ENCODE results near the gene NTN3. TPM values are rescaled to one million over a fixed set of nuclear protein-coding genes. Genes with fewer than 3 reads are reported as not detected.
A peak's percentile ranks its signal among the peaks of the same experiment; 100 is the strongest.

NTN3 gene

DNA sequence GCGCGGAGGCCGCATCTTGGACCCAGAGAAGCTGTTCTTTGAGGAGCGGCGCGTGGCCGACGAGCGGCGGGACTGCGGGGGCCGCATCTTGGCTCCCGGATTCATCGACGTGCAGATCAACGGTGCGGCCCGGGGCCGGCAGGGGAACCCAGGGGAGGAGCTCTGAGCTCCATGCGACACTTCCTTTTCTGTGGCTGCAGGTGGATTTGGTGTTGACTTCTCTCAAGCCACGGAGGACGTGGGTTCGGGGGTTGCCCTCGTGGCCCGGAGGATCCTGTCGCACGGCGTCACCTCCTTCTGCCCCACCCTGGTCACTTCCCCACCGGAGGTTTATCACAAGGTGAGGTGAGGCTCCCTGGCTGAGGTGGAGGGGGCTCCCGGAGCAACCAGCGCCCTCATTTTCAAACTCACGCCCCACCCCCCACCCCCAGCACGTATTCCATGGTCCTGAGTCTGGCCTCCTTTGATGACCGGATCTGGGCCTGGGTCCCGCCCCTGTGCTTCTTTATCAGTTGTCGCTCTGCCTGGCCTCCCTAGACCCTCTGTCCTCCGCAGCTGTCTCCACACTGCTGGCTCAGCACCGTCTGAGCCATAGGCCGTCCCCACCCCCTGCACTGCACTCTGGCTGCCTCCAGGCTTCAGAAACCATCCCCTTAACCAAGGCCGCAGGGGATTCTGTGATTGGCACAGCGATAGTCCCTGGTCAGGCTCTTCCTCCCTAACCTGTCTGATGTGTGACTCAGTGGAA lies 49.9 kb downstream of the NTN3 start:
- peaks cover 3 to 7% of the 10 kb centered on the region in 2 donors for H3K4me1 ChIP-seq (ENCODE audit: control insufficient read depth in 2 of 2, insufficient read depth in 1 of 2, low read depth in 1 of 2, low read length in 2 of 2)
- H3K23ac ChIP-seq (ENCODE audit: low read depth, low read length, poor library complexity), result peak overlapping the region; percentile 80
- no peak overlapping the region for H4K91ac ChIP-seq (ENCODE audit: low read depth, low read length, poor library complexity)
- no peak overlapping the region for H2BK5ac ChIP-seq (ENCODE audit: low read length)
- peak overlapping the region; percentile 86 for H3K4me2 ChIP-seq (ENCODE audit: insufficient read depth, low read length, poor library complexity, severe bottlenecking)
- no peak overlapping the region for H2BK15ac ChIP-seq (ENCODE audit: low read length)
- no peaks in the 10 kb centered on the region for H3K9me3 ChIP-seq (replicated peaks in 1 of 2; ENCODE audit: control insufficient read depth in 2 of 2, insufficient read depth in 1 of 2, low read depth in 1 of 2, low read length in 2 of 2)
- peaks cover 31% of the 10 kb centered on the region for H3K79me1 ChIP-seq (ENCODE audit: low read depth, low read length)
- peak overlapping the region; percentile 45 for H2AFZ ChIP-seq (ENCODE audit: low read length)
- H3K4me3 ChIP-seq (ENCODE audit: low read length in 2 of 2), result peak overlapping the region; percentile 67 to 78
- H3K27me3 ChIP-seq (ENCODE audit: control insufficient read depth in 3 of 3, insufficient read depth in 3 of 3, low read depth in 1 of 3, low read length in 3 of 3), result no peaks in the 10 kb centered on the region
- H3K27ac ChIP-seq (replicated peaks; ENCODE audit: low read length), result no peak overlapping the region
- peaks cover 15 to 51% of the 10 kb centered on the region in 2 donors for H3K36me3 ChIP-seq (replicated peaks in 1 of 2; ENCODE audit: control insufficient read depth in 2 of 2, insufficient read depth in 2 of 2, low read length in 2 of 2)
- no peak for DNase-seq (ENCODE audit: low spot score)
- H2BK120ac ChIP-seq (ENCODE audit: low read depth, low read length), result no peak overlapping the region
- peak overlapping the region; percentile 38 for H3K14ac ChIP-seq (ENCODE audit: low read length)
- WGBS, 2 donors (ENCODE audit: extremely low coverage in 2 of 2, insufficient read length in 2 of 2, insufficient replicate concordance in 1 of 2), result no CpG with 5 or more reads among the region's 41 CpGs
- H2BK12ac ChIP-seq (ENCODE audit: low read length), result no peak overlapping the region
- peak overlapping the region; percentile 65 for H4K8ac ChIP-seq (ENCODE audit: low read depth, low read length)
- no peak overlapping the region for H3K4ac ChIP-seq (ENCODE audit: low read length)
- peak overlapping the region; percentile 94 for H3K9ac ChIP-seq (ENCODE audit: low read depth, low read length, poor library complexity)
- H2AK5ac ChIP-seq (ENCODE audit: low read depth, low read length), result peak overlapping the region; percentile 63
- no peak overlapping the region for H3K18ac ChIP-seq (ENCODE audit: low read length)

Small RNA genes within 50 kb of the gene (small RNA-seq; reads per million reads assigned to genes)
- not detected for gene AC093525.1 (ENCODE audit: insufficient read depth)
- 1.6 reads per million for gene MIR6768 (ENCODE audit: insufficient read depth)

All from neuronal stem cell (in vitro differentiated cells).